ENCODE measurements around the gene SDR42E2. TPM values are rescaled to one million over a fixed set of nuclear protein-coding genes. Genes with fewer than 3 reads are reported as not detected.
"Not testable (repeated sequence)": the region's sequence is repeated elsewhere in the genome, so short reads cannot be mapped to it uniquely, and the experiment has no call there.

Gene SDR42E2
- total RNA-seq, 2 donors from 2014 or later = not detected

GRCh38 chr16:22214889-22215288, 52.6 kb downstream of the SDR42E2 start:
- intact Hi-C loops (cut with DNase I) = loop anchor here (5.0 kb wide), 1 partner anchor 157 kb away; the partner anchor contains the start of gene CDR2
- no peaks in the 10 kb centered on the region for H3K9me3 ChIP-seq
- no peaks in the 10 kb centered on the region for H3K36me3 ChIP-seq
- H3K27me3 ChIP-seq (replicated peaks; ENCODE audit: insufficient read depth) = no peaks in the 10 kb centered on the region
- TF ChIP-seq POLR2AphosphoS5 (IDR thresholded peaks at IDR 0.05) = no peak
- no peak for TF ChIP-seq CTCF (IDR thresholded peaks at IDR 0.05)
- no peak for TF ChIP-seq POLR2A (IDR thresholded peaks at IDR 0.05)
- DNase-seq (ENCODE audit: low spot score) = no peak
- peaks cover 27% of the 10 kb centered on the region for H3K4me1 ChIP-seq (replicated peaks)
- H3K27ac ChIP-seq = no peak overlapping the region
- H3K4me3 ChIP-seq = no peak overlapping the region
- 86% methylated on average over 3 of the region's 3 CpGs for WGBS

- intact Hi-C loops (cut with DNase I) = no loop called here
- TF ChIP-seq CTCF (IDR thresholded peaks at IDR 0.05) (no peak), POLR2A (IDR thresholded peaks at IDR 0.05) (no peak), POLR2AphosphoS5 (IDR thresholded peaks at IDR 0.05) (no peak)
- WGBS = 66% methylated on average over 9 of the region's 9 CpGs
- no peaks in the 10 kb centered on the region for H3K9me3 ChIP-seq
- H3K4me1 ChIP-seq (replicated peaks) = peaks cover 17% of the 10 kb centered on the region
- no peak for DNase-seq (ENCODE audit: low spot score)
- no peaks in the 10 kb centered on the region for H3K36me3 ChIP-seq
- H3K4me3 ChIP-seq = no peak overlapping the region
- no peaks in the 10 kb centered on the region for H3K27me3 ChIP-seq (replicated peaks; ENCODE audit: insufficient read depth)
- H3K27ac ChIP-seq = peak overlapping the region in 1 of 2 donors; percentile 16
Measured at GRCh38 chr16:22216191-22216831, 54.0 kb downstream of the SDR42E2 start.

GRCh38 chr16:22216832-22217225, 54.5 kb downstream of the SDR42E2 start:
- DNase-seq (ENCODE audit: low spot score); H3K9me3 ChIP-seq; H3K36me3 ChIP-seq; intact Hi-C loops (cut with DNase I); H3K27me3 ChIP-seq (replicated peaks; ENCODE audit: insufficient read depth); H3K4me3 ChIP-seq: not testable (repeated sequence)
- H3K27ac ChIP-seq = peak overlapping the region in 1 of 2 donors; percentile 16
- H3K4me1 ChIP-seq (replicated peaks) = peaks cover 12% of the 10 kb centered on the region
- WGBS = 78% methylated on average over 7 of the region's 7 CpGs

- no peak overlapping the region for H3K4me3 ChIP-seq
- H3K27me3 ChIP-seq (replicated peaks; ENCODE audit: insufficient read depth) = no peaks in the 10 kb centered on the region
- no peak for DNase-seq (ENCODE audit: low spot score)
- intact Hi-C loops (cut with DNase I) = no loop called here
- H3K27ac ChIP-seq = peak overlapping the region; percentile 36 to 56
- 75% methylated on average over 17 of the region's 18 CpGs for WGBS
- no peak for TF ChIP-seq CTCF (IDR thresholded peaks at IDR 0.05)
- TF ChIP-seq POLR2AphosphoS5 (IDR thresholded peaks at IDR 0.05) = no peak
- TF ChIP-seq POLR2A (IDR thresholded peaks at IDR 0.05) = no peak
- no peaks in the 10 kb centered on the region for H3K9me3 ChIP-seq
- peaks cover 4% of the 10 kb centered on the region for H3K4me1 ChIP-seq (replicated peaks)
- no peaks in the 10 kb centered on the region for H3K36me3 ChIP-seq
Measured at GRCh38 chr16:22217890-22218730, 55.8 kb downstream of the SDR42E2 start.

GRCh38 chr16:22219389-22220068, 57.2 kb downstream of the SDR42E2 start:
- no peak overlapping the region for H3K4me3 ChIP-seq
- H3K9me3 ChIP-seq = no peaks in the 10 kb centered on the region
- no peaks in the 10 kb centered on the region for H3K36me3 ChIP-seq
- no peaks in the 10 kb centered on the region for H3K4me1 ChIP-seq (replicated peaks)
- WGBS = 94% methylated on average over 3 of the region's 3 CpGs
- intact Hi-C loops (cut with DNase I) = no loop called here
- TF ChIP-seq CTCF (IDR thresholded peaks at IDR 0.05) (no peak), POLR2AphosphoS5 (IDR thresholded peaks at IDR 0.05) (no peak), POLR2A (IDR thresholded peaks at IDR 0.05) (no peak)
- no peak for DNase-seq (ENCODE audit: low spot score)
- peak overlapping the region; percentile 62 to 65 for H3K27ac ChIP-seq
- no peaks in the 10 kb centered on the region for H3K27me3 ChIP-seq (replicated peaks; ENCODE audit: insufficient read depth)
